Activated CD4-positive, alpha-beta T cell treated with anti-CD3 and anti-CD28 coated beads, Interleukin-2, Interleukin-6, amounts not matched to agents 100 ng/mL and 50 ng/mL, durations not matched to agents 16 hours and 8 hours (primary cell): ENCODE data around the gene FAM53B.
"Not testable (repeated sequence)": the region's sequence is repeated elsewhere in the genome, so short reads cannot be mapped to it uniquely, and the experiment has no call there.

Experiments
- DNase-seq: peaks from one replicate; pipeline ENCODE4 v3.0.0-alpha.2; 2020

Gene FAM53B

GRCh38 chr10:124593431-124593985 lies 150.7 kb downstream of the FAM53B start:
- no peak for DNase-seq

- no peak for DNase-seq
These were observed 151.3 kb downstream of the FAM53B start for GRCh38 chr10:124592736-124593430.

DNA sequence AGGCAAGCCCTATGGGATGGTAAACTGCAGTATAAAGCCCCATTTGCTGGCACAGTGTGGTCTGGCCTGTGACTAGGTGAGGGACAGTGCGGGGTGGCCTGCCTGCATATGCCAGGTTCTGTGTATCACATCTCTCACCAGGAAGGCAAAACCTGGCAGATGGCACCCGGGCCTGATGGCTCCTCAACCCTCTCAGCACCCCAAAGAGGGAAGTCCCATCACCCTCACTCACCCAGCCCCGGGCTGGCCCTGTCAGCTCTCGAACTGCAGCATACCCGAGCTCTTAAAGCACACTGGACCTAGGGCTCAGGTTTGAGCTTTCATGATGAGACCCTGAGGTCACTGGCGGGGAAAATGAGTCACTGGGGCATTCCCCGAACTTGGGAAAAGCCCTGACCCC lies 152.1 kb downstream of the FAM53B start:
- no peak for DNase-seq

DNA sequence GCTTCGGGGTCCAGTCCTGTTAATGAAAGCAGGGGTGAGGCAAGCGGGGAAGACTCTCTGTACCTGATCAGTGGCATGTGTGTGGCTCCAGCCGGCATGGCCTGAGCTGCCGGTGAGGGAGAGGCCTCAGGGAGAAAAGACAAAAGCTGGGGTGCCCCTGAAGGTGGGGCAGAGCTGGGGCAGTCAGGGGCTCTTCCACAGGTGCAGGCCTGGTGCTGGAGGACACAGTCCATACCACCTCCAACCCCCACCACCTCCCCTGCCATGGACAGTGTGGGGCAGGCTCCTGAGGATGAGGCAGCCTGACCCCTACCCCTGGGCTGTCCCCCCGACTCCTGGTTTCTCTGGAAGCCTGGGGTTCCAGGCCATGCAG lies 153.1 kb downstream of the FAM53B start:
- DNase-seq, result no peak

GRCh38 chr10:124590216-124591122 lies 153.7 kb downstream of the FAM53B start:
- DNase-seq, result no peak

DNA sequence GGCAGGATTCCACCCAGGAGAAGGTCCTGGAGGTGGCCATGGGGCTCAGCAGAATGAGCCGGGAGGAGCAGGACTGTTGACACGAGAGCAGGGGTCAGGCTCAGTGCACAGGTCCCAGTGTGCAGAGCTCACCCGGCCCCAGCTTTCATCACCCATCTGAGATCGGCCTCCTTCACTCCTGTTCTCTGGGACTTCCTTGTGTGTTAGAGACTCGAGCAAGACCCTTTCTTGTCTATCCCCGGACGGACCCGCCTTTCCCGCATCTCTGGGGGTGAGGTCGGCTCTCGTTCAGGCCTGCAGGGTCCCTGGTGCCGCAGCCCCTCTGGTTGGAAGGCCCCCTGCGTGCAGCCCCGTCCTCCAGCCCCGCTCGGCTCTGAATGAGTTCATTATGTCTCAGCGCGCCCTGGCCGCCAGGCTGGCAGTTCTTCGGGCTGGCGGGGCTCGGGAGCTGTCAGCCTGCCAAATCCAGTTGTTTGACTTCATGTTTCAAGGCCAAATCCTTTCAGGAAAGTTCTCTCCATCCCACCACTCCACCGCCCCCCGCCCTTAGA lies 154.6 kb downstream of the FAM53B start:
- DNase-seq, result no peak

DNA sequence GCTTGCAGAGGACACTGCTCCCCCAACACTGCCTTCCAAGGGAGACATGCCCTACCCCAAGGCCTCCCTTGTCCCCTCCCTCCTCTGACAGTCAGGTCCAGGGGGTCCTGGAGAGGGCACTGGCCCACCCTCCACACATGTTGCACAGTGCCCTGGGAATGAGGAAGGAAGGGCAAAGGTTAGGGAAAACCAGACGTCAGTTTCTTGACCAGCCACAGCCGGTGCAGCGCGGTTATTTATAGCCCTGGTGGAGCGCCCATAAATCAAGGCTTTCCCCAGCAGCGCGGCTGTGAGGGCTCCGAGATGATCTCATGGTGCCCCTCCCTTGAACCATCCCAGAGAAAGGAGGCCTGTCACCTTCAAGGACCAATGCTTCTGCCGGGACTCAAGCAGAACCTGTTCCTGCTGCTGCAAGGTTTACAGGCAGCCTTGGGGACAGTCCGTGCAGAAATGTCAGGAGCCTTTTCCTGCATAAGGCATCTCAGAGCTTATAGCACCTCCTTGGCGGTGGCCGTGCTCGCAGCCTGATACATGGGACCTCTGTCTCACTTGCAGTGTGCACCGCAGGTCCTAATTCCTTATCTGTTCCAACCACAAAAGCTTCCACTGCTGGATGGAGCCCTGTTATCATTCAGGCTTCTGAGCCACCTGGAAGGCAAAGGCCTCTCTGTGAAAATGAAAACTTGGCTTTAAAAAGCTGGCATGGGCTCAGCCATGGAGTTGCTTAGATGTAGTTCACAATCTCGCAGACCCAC lies 155.3 kb downstream of the FAM53B start:
- no peak for DNase-seq

GRCh38 chr10:124588341-124588735 lies 155.8 kb downstream of the FAM53B start:
- not testable (repeated sequence) for DNase-seq

DNA sequence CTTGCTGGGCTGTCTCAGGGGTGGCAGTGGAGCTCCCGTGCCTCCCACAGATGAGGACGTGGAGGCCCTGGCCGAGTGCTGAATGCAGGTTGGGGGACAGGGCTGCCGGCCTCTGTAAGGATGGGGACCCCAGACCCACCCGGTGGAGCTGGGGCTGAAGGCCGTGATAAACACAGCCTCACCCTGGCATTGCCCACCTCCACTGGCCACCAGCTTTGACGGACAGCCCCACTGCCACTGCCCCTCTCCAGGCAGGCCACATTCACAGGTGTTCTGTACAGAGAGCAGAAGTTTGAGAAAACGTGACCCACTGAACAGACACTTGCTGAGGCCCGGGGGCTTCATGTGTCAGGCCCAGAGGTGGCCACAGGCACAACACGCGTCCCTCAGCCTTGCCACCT lies 156.4 kb downstream of the FAM53B start:
- no peak for DNase-seq

DNA sequence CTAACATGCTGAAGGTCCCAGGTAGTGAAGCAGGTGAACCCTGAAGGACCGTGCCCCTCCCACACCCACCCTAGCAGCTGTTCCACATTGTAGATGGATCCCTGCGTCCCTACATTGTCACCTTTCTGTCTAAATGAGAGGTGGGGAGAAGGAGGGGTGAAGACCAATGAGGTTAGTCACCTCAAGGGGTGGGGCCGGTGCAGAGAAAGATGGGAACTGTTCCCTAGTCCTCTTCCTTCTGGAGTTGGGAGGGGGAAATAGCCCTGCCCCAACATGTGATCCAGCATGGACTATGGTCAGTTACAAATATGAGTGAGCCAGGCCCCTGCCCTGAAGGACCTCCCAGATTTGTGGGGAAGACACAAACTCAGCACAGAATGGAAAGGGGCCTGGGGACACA lies 158.0 kb downstream of the FAM53B start:
- DNase-seq, result no peak

DNA sequence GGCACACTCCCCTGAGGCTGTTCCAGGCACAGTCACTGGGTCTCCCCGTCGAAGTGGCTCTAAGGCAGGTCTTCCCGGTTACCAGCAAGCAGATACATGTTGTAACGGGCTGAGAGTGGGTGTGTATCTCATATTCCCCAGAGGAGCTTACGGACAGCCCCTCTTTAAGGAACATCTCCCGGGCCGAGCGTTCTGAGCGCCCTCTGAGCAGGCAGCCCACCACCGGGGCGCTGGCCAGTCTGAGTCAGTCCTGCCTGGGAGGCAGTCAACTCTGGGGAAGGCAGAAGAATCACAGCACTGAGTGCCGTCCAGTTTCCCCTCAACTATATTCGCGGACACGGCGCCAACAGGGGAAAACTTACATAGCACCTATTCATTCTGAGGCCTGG lies 165.2 kb downstream of the FAM53B start:
- no peak for DNase-seq

- no peak for DNase-seq
These were observed 165.8 kb downstream of the FAM53B start for GRCh38 chr10:124578231-124579010.

- no peak for DNase-seq
These were observed 166.5 kb downstream of the FAM53B start for GRCh38 chr10:124577651-124578050.

GRCh38 chr10:124576526-124577420 lies 167.4 kb downstream of the FAM53B start:
- DNase-seq, result no peak

DNA sequence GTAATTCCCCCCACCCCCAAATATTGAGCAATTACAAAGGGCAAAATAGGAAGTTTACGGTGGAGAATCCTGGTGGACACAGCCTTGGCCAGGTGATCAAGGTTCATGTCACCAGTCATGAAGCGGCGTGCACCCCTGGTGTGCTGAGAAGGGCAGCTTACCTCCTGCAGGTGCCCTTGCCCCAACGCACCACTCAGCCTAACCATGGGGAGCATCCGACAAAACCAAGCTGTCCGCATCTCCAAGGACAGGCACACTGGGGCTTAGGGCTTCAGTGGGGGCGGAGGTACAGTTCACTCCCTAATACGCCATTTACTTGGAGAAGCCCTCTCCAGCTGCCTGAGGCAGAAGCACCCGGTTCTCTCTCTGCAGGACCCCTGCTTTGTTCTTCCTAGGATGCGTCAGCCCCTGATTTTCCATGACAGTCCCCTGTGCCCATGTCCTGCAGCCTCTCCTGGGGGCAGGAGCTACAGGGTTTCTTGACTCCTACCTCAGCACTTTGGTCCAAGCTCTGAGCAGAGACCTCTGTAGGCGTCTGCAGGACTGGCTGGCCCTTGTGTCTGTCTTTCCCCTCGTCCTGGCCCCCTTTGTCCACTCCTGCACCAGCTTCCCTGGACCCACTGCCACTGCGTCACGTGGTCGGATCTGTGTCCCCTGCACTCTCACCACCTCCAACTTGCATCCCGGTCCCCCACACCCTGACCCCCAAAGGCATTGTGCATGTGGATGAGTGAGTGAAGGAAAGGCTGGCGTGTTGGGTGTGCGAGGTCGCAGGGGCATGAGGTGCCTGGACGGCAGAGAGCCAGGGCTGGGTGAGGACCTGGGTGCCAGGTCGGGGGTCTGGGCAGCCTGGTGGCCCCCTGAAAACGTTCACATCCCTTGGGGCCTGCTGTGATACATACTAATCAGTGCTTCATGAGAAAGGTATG lies 168.8 kb downstream of the FAM53B start:
- no peak for DNase-seq

DNA sequence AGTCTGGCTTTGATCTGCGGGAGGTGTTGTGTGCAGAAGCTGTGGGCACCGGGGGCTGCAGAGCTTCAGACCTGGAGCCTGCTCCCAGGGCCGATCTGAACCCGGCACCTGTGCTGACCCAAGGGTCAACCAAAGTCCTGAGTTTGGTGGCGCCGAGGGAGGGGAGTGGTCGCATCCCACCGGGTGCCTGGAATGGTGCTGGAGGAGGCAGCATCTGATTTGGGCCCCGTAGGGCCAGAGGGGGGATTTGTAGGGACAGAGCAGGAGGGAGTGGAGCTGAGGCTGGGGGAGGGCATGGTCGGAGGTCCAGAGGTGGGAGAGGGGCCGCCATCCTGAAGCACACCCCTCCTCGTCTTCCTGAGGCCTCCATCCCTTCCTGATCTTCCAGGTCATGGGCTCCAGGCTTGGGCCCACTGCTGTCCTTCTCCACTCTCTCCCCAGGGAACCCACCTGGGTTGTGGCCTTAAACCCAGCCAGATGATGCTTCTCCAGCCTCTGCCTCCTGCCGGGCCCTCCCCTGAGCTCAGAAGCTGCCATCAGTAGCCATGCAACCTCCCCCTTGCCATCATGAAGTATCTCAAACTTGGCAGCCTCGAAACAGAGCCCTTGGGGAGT lies 169.6 kb downstream of the FAM53B start:
- DNase-seq, result no peak

DNA sequence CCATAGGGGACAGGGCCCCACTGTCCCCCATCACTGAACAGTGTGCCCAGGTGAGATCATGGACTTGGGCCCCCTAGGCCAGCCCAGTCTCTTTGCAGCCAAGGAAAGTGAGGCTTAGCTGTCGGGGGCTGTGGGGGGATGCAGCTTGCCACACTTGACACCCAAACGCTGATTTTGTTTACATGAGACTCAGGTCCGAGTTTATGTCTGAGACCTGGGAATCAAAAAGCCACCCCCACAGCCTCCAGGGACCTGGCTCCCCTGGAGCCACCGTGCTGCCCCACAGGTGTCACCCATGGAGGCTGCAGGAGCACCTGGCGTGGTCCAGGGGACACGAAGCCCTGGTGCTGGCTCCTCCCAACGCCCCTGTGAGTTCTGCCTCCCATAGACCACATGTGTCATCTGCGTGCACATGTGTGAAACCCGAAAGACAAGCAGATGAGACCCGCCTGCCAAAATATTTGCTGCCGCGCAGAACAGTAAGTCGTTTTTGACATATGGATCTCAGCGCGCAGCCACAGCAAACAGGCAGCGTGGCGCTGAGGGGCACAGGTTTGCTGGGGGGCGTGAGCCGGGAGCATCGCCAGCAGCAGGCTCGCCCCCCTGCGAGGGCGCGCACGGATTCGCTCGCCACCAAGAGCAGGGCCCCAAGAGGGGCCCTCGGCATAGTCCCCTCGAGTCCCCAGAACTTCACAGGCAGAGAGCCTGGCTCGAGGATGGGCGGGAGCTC lies 170.3 kb downstream of the FAM53B start:
- no peak for DNase-seq

DNA sequence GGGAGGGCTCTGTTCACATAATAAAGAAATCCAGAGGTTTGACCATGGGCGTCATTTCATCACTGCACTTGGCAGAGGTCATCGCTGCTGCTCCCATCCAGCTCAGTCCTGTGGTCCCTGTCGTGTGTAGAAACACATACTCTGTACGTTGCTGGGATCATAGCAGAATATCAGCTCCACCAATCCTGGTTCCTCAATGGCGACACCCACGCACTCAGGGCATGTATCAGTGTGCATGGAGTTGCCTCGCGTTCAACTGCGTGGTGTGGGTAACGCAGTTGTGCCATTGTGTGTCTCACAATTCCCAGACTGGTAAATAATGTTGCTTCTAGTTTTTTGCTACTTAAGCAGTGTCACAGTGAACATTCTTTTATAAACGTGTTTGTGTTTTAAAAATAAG lies 171.4 kb downstream of the FAM53B start:
- DNase-seq, result no peak

DNA sequence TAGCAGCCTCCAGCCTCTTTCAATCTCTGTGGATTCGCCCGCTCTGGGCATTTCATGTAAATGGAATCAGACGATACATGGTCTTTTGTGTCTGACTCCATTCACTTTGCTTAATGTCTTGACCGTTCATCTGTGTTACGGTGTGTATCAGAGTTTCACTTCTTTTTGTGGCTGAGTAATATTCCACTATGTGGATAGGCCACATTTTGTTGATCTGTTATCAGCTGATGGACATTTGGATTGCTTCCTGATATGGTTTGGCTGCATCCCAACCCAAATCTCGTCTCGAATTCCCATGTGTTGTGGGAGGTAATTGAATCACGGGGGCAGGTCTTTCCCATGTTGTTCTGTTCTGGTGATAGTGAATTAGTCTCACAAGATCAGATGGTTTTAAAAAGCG lies 173.5 kb downstream of the FAM53B start:
- no peak for DNase-seq
